Stimulated activated naive CD8-positive, alpha-beta T cell treated with anti-CD3 and anti-CD28 coated beads, Interleukin-15, Interleukin-2, amounts not matched to agents 100 ng/mL and 50 ng/mL, for 24 hours (primary cell): ENCODE results near the gene SHROOM3.

Experiments used
- H3K27ac Mint-ChIP-seq: one replicate; pipeline ENCODE4 v1.8.0; 2021; ENCODE audit warnings: mild to moderate bottlenecking, mixed read lengths
- H3K27me3 Mint-ChIP-seq: one replicate; pipeline ENCODE4 v1.8.0; 2021; ENCODE audit warnings: mixed read lengths
- H3K36me3 Mint-ChIP-seq: one replicate; pipeline ENCODE4 v1.8.0; 2021; ENCODE audit warnings: low read depth, mixed read lengths
- H3K4me1 Mint-ChIP-seq: one replicate; pipeline ENCODE4 v1.8.0; 2021; ENCODE audit warnings: low read depth, mixed read lengths
- H3K4me3 Mint-ChIP-seq: one replicate; pipeline ENCODE4 v1.8.0; 2021; ENCODE audit warnings: mild to moderate bottlenecking, mixed read lengths
- H3K9me3 Mint-ChIP-seq: one replicate; pipeline ENCODE4 v1.8.0; 2021; ENCODE audit warnings: mixed read lengths

SHROOM3 gene

GRCh38 chr4:76494871-76495590 lies 60.0 kb downstream of the SHROOM3 start:
- H3K4me1 Mint-ChIP-seq: peaks cover 5% of the 10 kb centered on the region
- no peaks in the 10 kb centered on the region for H3K36me3 Mint-ChIP-seq
- no peak overlapping the region for H3K27ac Mint-ChIP-seq
- H3K4me3 Mint-ChIP-seq: no peak overlapping the region
- H3K9me3 Mint-ChIP-seq: no peaks in the 10 kb centered on the region
- H3K27me3 Mint-ChIP-seq: peaks cover 4% of the 10 kb centered on the region

- H3K4me1 Mint-ChIP-seq: peaks cover 5% of the 10 kb centered on the region
- H3K27me3 Mint-ChIP-seq: peaks cover 3% of the 10 kb centered on the region
- no peak overlapping the region for H3K4me3 Mint-ChIP-seq
- H3K27ac Mint-ChIP-seq: no peak overlapping the region
- no peaks in the 10 kb centered on the region for H3K36me3 Mint-ChIP-seq
- no peaks in the 10 kb centered on the region for H3K9me3 Mint-ChIP-seq
Measured at GRCh38 chr4:76498550-76498949, 63.5 kb downstream of the SHROOM3 start.

DNA sequence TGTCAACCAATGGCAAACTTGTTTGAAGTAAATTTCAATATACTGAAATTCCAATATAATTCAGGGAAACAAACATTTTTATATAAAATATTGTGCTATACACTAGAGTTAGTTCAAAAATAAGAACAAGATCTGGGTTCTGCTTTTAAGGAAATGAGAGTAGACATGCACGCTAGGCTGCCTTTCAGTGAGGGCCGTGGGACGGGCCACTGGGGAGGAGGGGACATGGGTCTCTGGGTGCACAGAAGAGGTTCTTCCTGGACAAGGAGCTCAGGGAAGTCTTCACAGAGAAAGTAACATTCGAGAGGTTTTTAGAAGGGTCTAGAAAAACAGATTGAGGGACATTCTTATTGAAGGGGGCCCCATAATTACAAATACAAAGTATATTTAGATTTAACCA lies 64.4 kb downstream of the SHROOM3 start:
- Mint-ChIP-seq H3K27me3 (peaks cover 9% of the 10 kb centered on the region), H3K36me3 (no peaks in the 10 kb centered on the region), H3K27ac (no peak overlapping the region), H3K4me1 (peaks cover 5% of the 10 kb centered on the region), H3K9me3 (no peaks in the 10 kb centered on the region), H3K4me3 (no peak overlapping the region)

GRCh38 chr4:76502886-76503285 lies 67.9 kb downstream of the SHROOM3 start:
- Mint-ChIP-seq H3K27ac (no peak overlapping the region), H3K27me3 (peaks cover 11% of the 10 kb centered on the region), H3K9me3 (no peaks in the 10 kb centered on the region), H3K36me3 (no peaks in the 10 kb centered on the region), H3K4me1 (peaks cover 5% of the 10 kb centered on the region), H3K4me3 (no peak overlapping the region)

DNA sequence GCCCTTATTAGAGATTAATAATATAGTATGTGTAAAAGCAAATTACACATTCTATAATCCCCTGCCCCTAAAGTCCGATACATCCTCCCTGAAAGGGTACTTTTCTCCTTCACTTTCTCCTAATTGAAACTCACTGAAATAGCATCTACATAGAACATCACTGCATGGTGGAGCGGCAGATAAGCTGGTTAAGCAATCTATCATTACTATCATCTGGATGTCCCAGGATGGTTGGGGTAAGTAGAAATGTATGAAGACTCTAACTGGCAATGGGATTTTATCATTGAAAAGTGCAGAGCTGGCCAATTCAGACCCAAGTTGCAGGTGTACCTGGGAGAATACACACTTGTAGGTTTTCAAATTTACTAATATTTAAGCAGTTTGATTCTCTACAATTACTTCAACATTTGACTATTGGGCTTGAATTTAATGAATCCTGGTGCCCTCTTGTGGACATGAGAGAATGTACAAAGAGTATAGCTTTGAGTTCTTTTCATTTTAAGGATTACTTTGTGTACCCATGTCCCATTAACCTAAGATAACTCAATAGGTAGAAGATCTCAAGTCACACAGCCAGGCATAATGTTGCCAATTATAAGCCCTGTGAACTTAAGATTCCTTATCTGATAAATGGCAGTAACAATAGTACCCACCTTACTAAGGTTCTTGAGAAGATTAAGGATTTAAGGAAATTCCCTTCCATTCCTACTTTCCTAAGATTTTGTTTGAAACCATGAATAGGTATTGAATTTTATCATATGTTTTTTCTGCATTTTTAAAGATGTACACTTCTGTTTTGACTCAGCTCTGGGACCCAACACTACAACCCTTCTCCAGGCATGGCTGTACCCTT lies 69.8 kb downstream of the SHROOM3 start:
- Mint-ChIP-seq H3K27me3 (peaks cover 11% of the 10 kb centered on the region), H3K4me1 (no peaks in the 10 kb centered on the region), H3K27ac (no peak overlapping the region), H3K4me3 (no peak overlapping the region), H3K9me3 (no peaks in the 10 kb centered on the region), H3K36me3 (no peaks in the 10 kb centered on the region)

GRCh38 chr4:76511947-76512346 lies 76.9 kb downstream of the SHROOM3 start:
- H3K27me3 Mint-ChIP-seq: no peaks in the 10 kb centered on the region
- no peaks in the 10 kb centered on the region for H3K4me1 Mint-ChIP-seq
- H3K27ac Mint-ChIP-seq: no peak overlapping the region
- no peaks in the 10 kb centered on the region for H3K36me3 Mint-ChIP-seq
- H3K4me3 Mint-ChIP-seq: no peak overlapping the region
- H3K9me3 Mint-ChIP-seq: no peaks in the 10 kb centered on the region

- no peak overlapping the region for H3K4me3 Mint-ChIP-seq
- no peaks in the 10 kb centered on the region for H3K9me3 Mint-ChIP-seq
- no peaks in the 10 kb centered on the region for H3K4me1 Mint-ChIP-seq
- H3K36me3 Mint-ChIP-seq: no peaks in the 10 kb centered on the region
- no peak overlapping the region for H3K27ac Mint-ChIP-seq
- no peaks in the 10 kb centered on the region for H3K27me3 Mint-ChIP-seq
Measured at GRCh38 chr4:76513482-76513881, 78.5 kb downstream of the SHROOM3 start.

DNA sequence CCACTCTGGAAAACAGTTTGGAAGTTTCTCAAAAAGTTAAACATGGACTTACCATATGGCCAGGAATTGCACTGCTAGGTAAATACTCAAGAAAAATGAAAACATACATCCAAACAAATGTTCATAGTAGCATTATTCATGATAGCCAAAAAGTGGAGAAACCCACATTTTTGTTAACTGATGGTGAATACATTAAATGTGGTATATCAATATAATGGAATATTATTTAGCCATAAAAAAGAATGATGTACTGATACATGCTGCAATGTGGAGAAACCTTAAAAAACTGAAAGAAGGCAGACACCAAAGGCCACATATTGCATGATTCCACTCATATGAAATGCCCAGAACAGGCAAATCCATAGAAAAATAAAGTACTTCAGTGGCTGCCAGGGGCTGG lies 79.1 kb downstream of the SHROOM3 start:
- Mint-ChIP-seq H3K27me3 (no peaks in the 10 kb centered on the region), H3K27ac (no peak overlapping the region), H3K9me3 (no peaks in the 10 kb centered on the region), H3K36me3 (no peaks in the 10 kb centered on the region), H3K4me1 (no peaks in the 10 kb centered on the region), H3K4me3 (no peak overlapping the region)

- no peaks in the 10 kb centered on the region for H3K4me1 Mint-ChIP-seq
- no peaks in the 10 kb centered on the region for H3K9me3 Mint-ChIP-seq
- H3K36me3 Mint-ChIP-seq: no peaks in the 10 kb centered on the region
- no peak overlapping the region for H3K27ac Mint-ChIP-seq
- H3K27me3 Mint-ChIP-seq: no peaks in the 10 kb centered on the region
- no peak overlapping the region for H3K4me3 Mint-ChIP-seq
Measured at GRCh38 chr4:76515975-76516843, 81.2 kb downstream of the SHROOM3 start.

DNA sequence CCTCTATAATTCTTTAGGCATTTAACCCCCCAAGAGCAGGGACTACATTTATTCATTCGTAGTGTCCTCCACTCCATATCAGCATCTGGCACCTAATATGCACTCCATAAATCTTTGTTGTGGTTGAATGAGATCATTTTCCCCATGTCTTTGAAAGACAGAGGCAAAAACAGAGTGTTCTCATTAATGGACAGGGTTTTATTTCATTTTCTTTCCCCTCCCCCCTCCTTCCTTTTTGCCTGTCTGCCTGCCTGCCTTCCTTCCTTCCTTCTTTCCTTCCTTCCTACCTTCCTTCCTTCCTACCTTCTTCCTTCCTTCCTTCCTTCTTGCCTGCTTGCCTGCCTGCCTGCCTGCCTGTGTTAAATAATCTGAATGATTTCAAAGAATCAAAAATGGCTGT lies 83.2 kb downstream of the SHROOM3 start:
- H3K4me1 Mint-ChIP-seq: no peaks in the 10 kb centered on the region
- H3K36me3 Mint-ChIP-seq: no peaks in the 10 kb centered on the region
- no peak overlapping the region for H3K4me3 Mint-ChIP-seq
- no peaks in the 10 kb centered on the region for H3K27me3 Mint-ChIP-seq
- no peak overlapping the region for H3K27ac Mint-ChIP-seq
- H3K9me3 Mint-ChIP-seq: no peaks in the 10 kb centered on the region

- no peak overlapping the region for H3K4me3 Mint-ChIP-seq
- H3K9me3 Mint-ChIP-seq: no peaks in the 10 kb centered on the region
- no peak overlapping the region for H3K27ac Mint-ChIP-seq
- H3K4me1 Mint-ChIP-seq: no peaks in the 10 kb centered on the region
- H3K27me3 Mint-ChIP-seq: peaks cover 4% of the 10 kb centered on the region
- no peaks in the 10 kb centered on the region for H3K36me3 Mint-ChIP-seq
Measured at GRCh38 chr4:76523593-76523992, 88.6 kb downstream of the SHROOM3 start.

DNA sequence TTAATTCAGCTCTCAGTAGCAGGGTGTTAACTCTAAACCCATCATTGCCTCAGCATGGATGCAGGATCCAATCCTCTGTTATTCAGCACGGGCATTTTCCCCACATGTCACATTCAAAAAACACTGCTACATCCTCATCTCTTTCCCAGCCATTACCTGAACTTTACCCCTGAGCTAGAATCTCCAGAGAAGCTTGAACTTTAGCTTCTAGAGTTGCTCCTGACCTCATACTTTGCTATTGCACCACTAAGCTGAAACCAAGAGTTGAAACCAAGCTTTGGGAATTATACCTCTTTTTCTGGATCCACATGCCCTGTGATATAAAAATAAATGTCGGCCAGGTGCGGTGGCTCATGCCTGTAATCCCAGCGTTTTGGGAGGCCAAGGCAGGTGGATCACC lies 90.7 kb downstream of the SHROOM3 start:
- Mint-ChIP-seq H3K4me3 (no peak overlapping the region), H3K9me3 (no peaks in the 10 kb centered on the region), H3K27ac (no peak overlapping the region), H3K36me3 (no peaks in the 10 kb centered on the region), H3K27me3 (peaks cover 14% of the 10 kb centered on the region), H3K4me1 (no peaks in the 10 kb centered on the region)

- H3K36me3 Mint-ChIP-seq: no peaks in the 10 kb centered on the region
- H3K9me3 Mint-ChIP-seq: no peaks in the 10 kb centered on the region
- peaks cover 14% of the 10 kb centered on the region for H3K27me3 Mint-ChIP-seq
- no peak overlapping the region for H3K4me3 Mint-ChIP-seq
- H3K27ac Mint-ChIP-seq: no peak overlapping the region
- no peaks in the 10 kb centered on the region for H3K4me1 Mint-ChIP-seq
Measured at GRCh38 chr4:76526585-76526990, 91.6 kb downstream of the SHROOM3 start.

- H3K9me3 Mint-ChIP-seq: no peaks in the 10 kb centered on the region
- H3K4me3 Mint-ChIP-seq: no peak overlapping the region
- no peak overlapping the region for H3K27ac Mint-ChIP-seq
- H3K27me3 Mint-ChIP-seq: peaks cover 17% of the 10 kb centered on the region
- H3K4me1 Mint-ChIP-seq: no peaks in the 10 kb centered on the region
- no peaks in the 10 kb centered on the region for H3K36me3 Mint-ChIP-seq
Measured at GRCh38 chr4:76527666-76528065, 92.6 kb downstream of the SHROOM3 start.

DNA sequence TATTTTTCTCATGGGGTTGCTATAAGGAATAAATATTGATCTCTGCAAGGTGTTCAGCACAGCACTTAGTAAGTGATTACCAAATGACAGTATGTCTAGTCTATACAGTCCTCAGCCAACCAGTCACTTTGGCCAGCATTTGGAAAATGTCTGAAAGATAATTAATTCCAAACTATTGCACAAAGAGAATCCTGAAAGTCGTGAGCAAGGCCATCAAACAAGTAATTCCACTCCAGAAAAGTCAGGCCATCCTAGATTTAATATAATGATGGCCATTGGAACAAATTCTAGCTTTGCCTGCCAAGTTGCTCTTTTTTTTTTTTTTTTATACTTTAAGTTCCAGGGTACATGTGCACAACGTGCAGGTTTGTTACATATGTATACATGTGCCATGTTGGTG lies 96.6 kb downstream of the SHROOM3 start:
- Mint-ChIP-seq H3K9me3 (no peaks in the 10 kb centered on the region), H3K4me1 (no peaks in the 10 kb centered on the region), H3K27ac (no peak overlapping the region), H3K36me3 (no peaks in the 10 kb centered on the region), H3K4me3 (no peak overlapping the region), H3K27me3 (peaks cover 13% of the 10 kb centered on the region)
